ENCODE data around the gene VSIR. TPM values are rescaled to one million over a fixed set of nuclear protein-coding genes. Genes with fewer than 3 reads are reported as not detected.

Gene VSIR
- total and polyA plus RNA-seq, 2 donors (not counting 1 experiment from before 2014, with no cell fraction given), result 40.5 to 61.2 TPM

DNA sequence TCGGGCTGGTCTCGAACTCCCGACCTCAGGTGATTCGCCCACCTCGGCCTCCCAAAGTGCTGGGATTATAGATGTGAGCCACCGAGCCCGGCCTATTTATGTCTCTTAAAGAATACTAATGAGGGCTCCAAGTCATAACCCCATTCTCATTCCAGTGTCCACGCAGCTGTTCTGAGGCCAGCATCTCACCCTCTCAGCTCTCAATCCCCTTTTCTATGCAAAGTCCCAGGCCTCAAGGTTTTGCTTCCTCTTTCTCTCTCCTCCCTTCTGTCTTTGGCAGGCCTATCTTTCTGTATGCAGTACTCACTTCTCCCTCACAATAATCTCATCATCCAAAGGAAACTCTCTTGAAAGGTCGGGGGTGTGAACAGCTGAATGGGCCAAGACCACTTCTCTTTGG lies 28.0 kb upstream of the VSIR start:
- Histone ChIP-seq H3K9ac (ENCODE audit: low read length) (no peak overlapping the region), H3K36me3 (replicated peaks in 1 of 2; ENCODE audit: control extremely low read depth in 1 of 2, control insufficient read depth in 1 of 2, extremely low read depth in 1 of 2, insufficient read depth in 2 of 2, low read length in 1 of 2) (no peaks in the 10 kb centered on the region), H3K4me3 (ENCODE audit: control extremely low read depth in 1 of 5, extremely low read depth in 1 of 5, insufficient read depth in 1 of 5, low read depth in 2 of 5, low read length in 4 of 5) (no peak overlapping the region), H3K4me1 (ENCODE audit: control insufficient read depth in 2 of 2, insufficient read depth in 2 of 2, low read length in 2 of 2) (peaks cover 19 to 33% of the 10 kb centered on the region in 2 donors), H3K27me3 (replicated peaks in 1 of 4; ENCODE audit: control extremely low read depth in 1 of 4, control insufficient read depth in 3 of 4, insufficient read depth in 4 of 4, low read length in 3 of 4) (no peaks in the 10 kb centered on the region), H3K4me2 (replicated peaks; ENCODE audit: low read depth, low read length, poor library complexity, severe bottlenecking) (peak overlapping the region; percentile 28), H3K27ac (ENCODE audit: low read length in 2 of 2) (no peak overlapping the region), H2AFZ (ENCODE audit: insufficient read depth, low read depth, low read length, poor library complexity, severe bottlenecking) (no peak overlapping the region), H3K9me3 (ENCODE audit: control extremely low read depth in 1 of 3, control insufficient read depth in 2 of 3, insufficient read depth in 1 of 3, low read length in 2 of 3) (peaks cover 0 to 5% (median 0%) of the 10 kb centered on the region in 3 donors), H3K79me2 (ENCODE audit: control insufficient read depth, insufficient read depth, low read length) (no peaks in the 10 kb centered on the region), H4K20me1 (ENCODE audit: control insufficient read depth, insufficient read depth, low read length, poor library complexity, severe bottlenecking) (no peaks in the 10 kb centered on the region)
- 14% methylated on average over 1 of the region's 9 CpGs for WGBS (ENCODE audit: insufficient coverage)
- ChIA-PET POLR2A (no interaction called here), CTCF (interaction anchor here (1.0 to 1.9 kb wide), 6 partner anchors 10 to 95 kb away, joined by 3 to 9 read pairs (median 6); partner anchors contain the start of gene VSIR)
- H3K9me3 Mint-ChIP-seq (ENCODE audit: insufficient read depth), result no peaks in the 10 kb centered on the region
- DNase-seq, result peak; percentile 69
- H3K4me3 Mint-ChIP-seq, result no peak overlapping the region
- peaks cover 27% of the 10 kb centered on the region for H3K4me1 Mint-ChIP-seq
- peak overlapping the region; percentile 8 for H3K27ac Mint-ChIP-seq
- peak; percentile 81 for ATAC-seq (ENCODE audit: low read depth)
- no peaks in the 10 kb centered on the region for H3K27me3 Mint-ChIP-seq
- TF ChIP-seq EZH2 (IDR thresholded peaks at IDR 0.05; ENCODE audit: borderline replicate concordance, insufficient read depth, low read depth, low read length, poor library complexity, severe bottlenecking) (no peak), CTCF (IDR thresholded peaks at IDR 0.05) (no peak)
- intact Hi-C loops (cut with micrococcal nuclease), result no loop called here

DNA sequence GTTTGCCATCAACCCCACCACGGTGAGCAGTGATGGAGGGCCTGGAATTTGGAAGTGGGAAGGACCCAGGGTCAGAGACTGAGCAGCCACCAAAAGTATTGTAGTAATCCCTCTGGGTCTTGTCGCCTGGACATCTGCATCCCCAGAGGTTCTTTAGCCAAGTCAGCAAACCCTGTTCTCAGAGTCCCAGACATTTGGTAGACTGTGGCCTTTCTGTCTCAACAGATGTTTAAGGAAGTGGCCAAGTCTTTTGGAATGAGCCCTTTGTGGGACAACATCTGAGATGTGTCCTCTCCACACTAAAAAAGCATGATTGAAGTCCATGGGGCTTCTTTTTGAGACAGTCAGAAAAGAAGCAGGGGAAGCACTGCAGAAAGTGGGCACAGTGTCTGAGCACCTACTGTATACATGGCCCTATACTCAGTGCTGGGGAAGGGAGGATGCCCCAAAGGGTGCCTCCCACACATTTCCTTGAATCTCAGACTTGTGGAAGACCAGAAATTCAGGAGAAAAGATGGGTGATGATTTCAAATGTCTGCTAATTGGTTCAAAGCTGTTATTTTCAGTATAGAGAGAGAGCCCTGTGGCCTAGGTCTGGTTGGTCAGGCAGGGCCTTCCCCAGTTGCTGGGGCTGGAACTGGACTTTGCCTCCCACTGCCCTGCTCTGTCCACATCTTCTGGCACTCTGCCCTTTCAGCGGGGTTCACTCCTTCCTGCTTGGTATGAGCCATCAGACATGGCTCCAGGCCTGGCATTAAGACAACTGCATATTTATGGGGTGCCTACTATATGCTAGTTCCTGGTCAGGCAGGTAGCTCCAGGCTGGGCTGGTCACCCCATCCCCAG lies 26.5 kb upstream of the VSIR start:
- TF ChIP-seq EZH2 (IDR thresholded peaks at IDR 0.05; ENCODE audit: borderline replicate concordance, insufficient read depth, low read depth, low read length, poor library complexity, severe bottlenecking), result no peak
- no peak for TF ChIP-seq CTCF (IDR thresholded peaks at IDR 0.05)
- H4K20me1 ChIP-seq (ENCODE audit: control insufficient read depth, insufficient read depth, low read length, poor library complexity, severe bottlenecking), result no peaks in the 10 kb centered on the region
- H3K4me2 ChIP-seq (replicated peaks; ENCODE audit: low read depth, low read length, poor library complexity, severe bottlenecking), result no peak overlapping the region
- no peak overlapping the region for H3K27ac Mint-ChIP-seq
- intact Hi-C loops (cut with micrococcal nuclease), result no loop called here
- H3K9me3 ChIP-seq (ENCODE audit: control extremely low read depth in 1 of 3, control insufficient read depth in 2 of 3, insufficient read depth in 1 of 3, low read length in 2 of 3), result peaks cover 0 to 8% (median 0%) of the 10 kb centered on the region in 3 donors
- CTCF ChIA-PET, result interaction anchor here (1.0 to 1.7 kb wide), 3 partner anchors 14 to 96 kb away, joined by 3 to 7 read pairs (median 3); no protein-coding TSS in a partner anchor
- H3K79me2 ChIP-seq (ENCODE audit: control insufficient read depth, insufficient read depth, low read length), result no peaks in the 10 kb centered on the region
- H3K9ac ChIP-seq (ENCODE audit: low read length), result no peak overlapping the region
- no peak overlapping the region for H3K4me3 ChIP-seq (ENCODE audit: control extremely low read depth in 1 of 5, extremely low read depth in 1 of 5, insufficient read depth in 1 of 5, low read depth in 2 of 5, low read length in 4 of 5)
- POLR2A ChIA-PET, result no interaction called here
- H3K27ac ChIP-seq (ENCODE audit: low read length in 2 of 2), result no peak overlapping the region
- no peak for ATAC-seq (ENCODE audit: low read depth)
- H3K4me3 Mint-ChIP-seq, result no peak overlapping the region
- H3K4me1 Mint-ChIP-seq, result peaks cover 27% of the 10 kb centered on the region
- H2AFZ ChIP-seq (ENCODE audit: insufficient read depth, low read depth, low read length, poor library complexity, severe bottlenecking), result no peak overlapping the region
- no peak for DNase-seq
- WGBS (ENCODE audit: insufficient coverage), result 75% methylated on average over 3 of the region's 3 CpGs
- peaks cover 19 to 33% of the 10 kb centered on the region in 2 donors for H3K4me1 ChIP-seq (ENCODE audit: control insufficient read depth in 2 of 2, insufficient read depth in 2 of 2, low read length in 2 of 2)
- H3K36me3 ChIP-seq (replicated peaks in 1 of 2; ENCODE audit: control extremely low read depth in 1 of 2, control insufficient read depth in 1 of 2, extremely low read depth in 1 of 2, insufficient read depth in 2 of 2, low read length in 1 of 2), result no peaks in the 10 kb centered on the region
- peaks cover 0 to 5% (median 2%) of the 10 kb centered on the region in 4 experiments for H3K27me3 ChIP-seq (replicated peaks in 1 of 4; ENCODE audit: control extremely low read depth in 1 of 4, control insufficient read depth in 3 of 4, insufficient read depth in 4 of 4, low read length in 3 of 4)
- no peaks in the 10 kb centered on the region for H3K27me3 Mint-ChIP-seq
- H3K9me3 Mint-ChIP-seq (ENCODE audit: insufficient read depth), result no peaks in the 10 kb centered on the region
